Caco-2 (cell line): Measurements from ENCODE around the gene KLF13. TPM values are rescaled to one million over a fixed set of nuclear protein-coding genes. Genes with fewer than 3 reads are reported as not detected.

Source experiments
- BruUV-seq: library from RNA; stranded (reverse); fragments of 400-500 nt; replicated peaks from 2 replicates; lab custom pipeline; 2021; lab: Mats Ljungman, UMichigan
- CTCF ChIA-PET: fragments of 300-600 bp; sonication (Branson Sonifier 250); formaldehyde crosslinking; loops from one replicate; lab custom pipeline; 2022; ENCODE audit warnings: antibody characterized with exemption; lab: Charles Lee
- POLR2A ChIA-PET: fragments of 300-600 bp; sonication (Branson Sonifier 250); formaldehyde crosslinking; loops from one replicate; lab custom pipeline; 2022; ENCODE audit warnings: antibody characterized with exemption; lab: Charles Lee
- DNase-seq, 2 experiments: peaks; one replicate each; pipeline versions ENCODE4 v3.0.0 to v3.0.0-alpha.2; 2020 to 2022
- H3K27me3 ChIP-seq: replicated peaks from 2 replicates; pipeline ENCODE4 v1.6.0; 2011; ENCODE audit warnings: low read length; ENCODE audit not compliant: control insufficient read depth, insufficient read depth
- H3K36me3 ChIP-seq: 2 replicates; pipeline ENCODE4 v1.5.1; 2011; ENCODE audit warnings: low read length; ENCODE audit not compliant: control insufficient read depth, insufficient read depth
- H3K4me1 ChIP-seq: fragments of 250-450 bp; sonication (Bioruptor Pico); 2 replicates; pipeline ENCODE4 v1.5.1; 2020; ENCODE audit warnings: mild to moderate bottlenecking
- H3K4me3 ChIP-seq: 2 replicates; pipeline ENCODE4 v1.5.1; 2011; ENCODE audit warnings: low read depth, mild to moderate bottlenecking, control low read depth, low read length
- H3K9me3 ChIP-seq: fragments of 250-450 bp; sonication (Bioruptor Pico); 2 replicates; pipeline ENCODE4 v1.5.1; 2020; ENCODE audit warnings: mild to moderate bottlenecking, moderate library complexity
- H3K27ac Mint-ChIP-seq: one replicate; pipeline ENCODE4 v1.8.0; 2022; ENCODE audit warnings: mixed read lengths; ENCODE audit not compliant: unreplicated experiment
- H3K27me3 Mint-ChIP-seq: one replicate; pipeline ENCODE4 v1.8.0; 2022; ENCODE audit warnings: mixed read lengths; ENCODE audit not compliant: insufficient read depth, unreplicated experiment
- H3K36me3 Mint-ChIP-seq: one replicate; pipeline ENCODE4 v1.8.0; 2022; ENCODE audit warnings: mild to moderate bottlenecking, mixed read lengths; ENCODE audit not compliant: insufficient read depth, unreplicated experiment
- H3K4me1 Mint-ChIP-seq: one replicate; pipeline ENCODE4 v1.8.0; 2022; ENCODE audit warnings: low read depth, mixed read lengths; ENCODE audit not compliant: unreplicated experiment
- H3K4me3 Mint-ChIP-seq: one replicate; pipeline ENCODE4 v1.8.0; 2022; ENCODE audit warnings: mild to moderate bottlenecking, moderate library complexity, mixed read lengths; ENCODE audit not compliant: unreplicated experiment
- H3K9me3 Mint-ChIP-seq: one replicate; pipeline ENCODE4 v1.8.0; 2022; ENCODE audit warnings: mixed read lengths; ENCODE audit not compliant: unreplicated experiment
- CTCF ChIP-seq, 2 experiments: fragments of 200-600 bp in 1 of 2; IDR thresholded peaks; 1 replicate in 1 of 2; 2 replicates in 1 of 2; pipeline versions ENCODE4 v1.5.1 to v1.8.0; 2011 to 2022; ENCODE audit warnings: antibody characterized with exemption in 1 of 2, control low read depth in 1 of 2, inconsistent platforms in 1 of 2, low read depth in 1 of 2, low read length in 1 of 2, mild to moderate bottlenecking in 1 of 2, moderate library complexity in 1 of 2; ENCODE audit not compliant: insufficient read depth in 1 of 2, severe bottlenecking in 1 of 2, unreplicated experiment in 1 of 2
- intact Hi-C: fragments of 100-400 bp; cut with micrococcal nuclease; formaldehyde crosslinking; loops from one replicate; pipeline ENCODE4 v1.10.0; 2022; ENCODE audit not compliant: unreplicated experiment
- total RNA-seq: library from RNA; stranded (reverse); gene quantifications from 2 replicates; pipeline ENCODE4 v1.2.3, GENCODE V29; 2022

Gene KLF13
- total RNA-seq, 1 experiment from 2014 or later = 18.8 TPM

GRCh38 chr15:31427411-31427810, 100.8 kb downstream of the KLF13 start:
- DNase-seq = no peak
- H3K4me3 Mint-ChIP-seq = no peak overlapping the region
- POLR2A ChIA-PET = no interaction called here
- no peak overlapping the region for H3K4me3 ChIP-seq
- CTCF ChIA-PET = no interaction called here
- H3K36me3 Mint-ChIP-seq = no peaks in the 10 kb centered on the region
- peaks cover 7% of the 10 kb centered on the region for H3K27me3 Mint-ChIP-seq
- H3K9me3 ChIP-seq = peaks cover 6% of the 10 kb centered on the region; the same call in 1 of the 2 replicates
- no peaks in the 10 kb centered on the region for H3K4me1 Mint-ChIP-seq
- BruUV-seq = no TSS peak
- H3K9me3 Mint-ChIP-seq = no peaks in the 10 kb centered on the region
- no peaks in the 10 kb centered on the region; the same call in 1 of the 2 replicates for H3K27me3 ChIP-seq
- no peak for TF ChIP-seq CTCF (IDR thresholded peaks at IDR 0.05; ENCODE audit: insufficient read depth in 1 of 2, low read depth in 1 of 2, low read length in 1 of 2, severe bottlenecking in 1 of 2, unreplicated experiment in 1 of 2)
- no peak overlapping the region for H3K27ac Mint-ChIP-seq
- H3K4me1 ChIP-seq = no peaks in the 10 kb centered on the region
- intact Hi-C loops = no loop called here
- H3K36me3 ChIP-seq = no peaks in the 10 kb centered on the region

Other genes with a start within 250 kb of the KLF13 start
- not detected in 2 replicates for gene TRPM1, start 225.1 kb upstream of the KLF13 start, total RNA-seq